HG02759 (cell line): ENCODE results near the gene XNDC1N.
"Not testable (repeated sequence)": the region's sequence is repeated elsewhere in the genome, so short reads cannot be mapped to it uniquely, and the experiment has no call there.

Experiments used
- ATAC-seq: cut with Tn5 transposase; IDR thresholded peaks from one replicate; pipeline ENCODE4 v1.9.1; 2021; ENCODE audit warnings: mild to moderate bottlenecking, moderate library complexity; ENCODE audit not compliant: unreplicated experiment

Gene XNDC1N

GRCh38 chr11:71933141-71933933 is 4.9 kb upstream of the XNDC1N start:
- no peak for ATAC-seq

- peak; percentile 21 for ATAC-seq
Measured at GRCh38 chr11:71931245-71931602, 2.8 kb upstream of the XNDC1N start.

GRCh38 chr11:71930556-71931244 is 2.3 kb upstream of the XNDC1N start:
- no peak for ATAC-seq

- ATAC-seq = no peak
Measured at GRCh38 chr11:71929491-71929890, 1.1 kb upstream of the XNDC1N start.

GRCh38 chr11:71928737-71929443 is 496 bp upstream of the XNDC1N start, which contains the start of gene RNF121:
RNF121 (plus strand) TSS chr11:71929046; CDS start chr11:71929062, 16 bp downstream.
- ATAC-seq = peak; percentile 83

GRCh38 chr11:71917646-71918140 is 10.7 kb downstream of the XNDC1N start:
- ATAC-seq = no peak

GRCh38 chr11:71914617-71915189 is 13.7 kb downstream of the XNDC1N start:
- ATAC-seq = no peak

- no peak for ATAC-seq
Measured at GRCh38 chr11:71913756-71914526, 14.5 kb downstream of the XNDC1N start.

- ATAC-seq = not testable (repeated sequence)
Measured at GRCh38 chr11:71911986-71912340, 16.4 kb downstream of the XNDC1N start.

GRCh38 chr11:71911321-71911985 is 16.9 kb downstream of the XNDC1N start:
- ATAC-seq = not testable (repeated sequence)

- ATAC-seq = not testable (repeated sequence)
Measured at GRCh38 chr11:71910775-71911174, 17.6 kb downstream of the XNDC1N start.

- ATAC-seq = no peak
Measured at GRCh38 chr11:71908218-71908617, 20.2 kb downstream of the XNDC1N start.

- not testable (repeated sequence) for ATAC-seq
Measured at GRCh38 chr11:71901137-71901536, 27.3 kb downstream of the XNDC1N start.

GRCh38 chr11:71895961-71896360 is 32.4 kb downstream of the XNDC1N start:
- no peak for ATAC-seq

- not testable (repeated sequence) for ATAC-seq
Measured at GRCh38 chr11:71889181-71889872, 39.1 kb downstream of the XNDC1N start.

GRCh38 chr11:71888335-71889010 is 39.9 kb downstream of the XNDC1N start:
- ATAC-seq = not testable (repeated sequence)

GRCh38 chr11:71885806-71886205 is 42.6 kb downstream of the XNDC1N start:
- ATAC-seq = not testable (repeated sequence)
